GM18951 (cell line): ENCODE results near the gene VTN.

Source experiments
- POLR2A ChIP-seq: IDR thresholded peaks from 4 replicates; pipeline ENCODE4 v1.6.1; 2011; ENCODE audit warnings: mild to moderate bottlenecking; ENCODE audit not compliant: insufficient read length, insufficient read depth; ENCODE audit errors: extremely low read depth
- in situ Hi-C: fragments of 300-500 bp; cut with MboI; formaldehyde crosslinking; loops from one replicate; pipeline ENCODE4 v1.12.0; 2022; ENCODE audit warnings: low sequenced_read_pairs, mixed read lengths, inconsistent platforms; ENCODE audit not compliant: unreplicated experiment

Gene VTN

DNA sequence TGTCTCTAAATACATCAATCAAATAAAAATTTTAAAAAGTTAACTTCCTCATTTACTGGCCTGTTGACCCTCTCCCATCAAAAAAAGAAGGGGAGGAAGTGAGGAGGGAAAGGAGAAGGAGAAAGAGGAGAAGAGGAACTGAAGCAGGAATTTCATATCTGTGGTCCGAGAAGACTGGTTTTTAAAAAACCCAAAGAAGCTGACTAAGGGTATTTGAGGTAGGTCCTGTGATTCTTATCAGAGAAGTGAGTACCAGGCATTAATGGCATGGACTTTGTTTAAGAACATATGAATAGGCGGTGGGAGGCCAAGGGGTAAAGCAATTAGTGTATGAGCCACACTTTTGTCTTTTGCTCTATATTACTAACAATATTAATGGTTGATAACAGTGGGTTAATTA, 33.9 kb upstream of the VTN start:
- TF ChIP-seq POLR2A: no peak
- in situ Hi-C loops: no loop called here

DNA sequence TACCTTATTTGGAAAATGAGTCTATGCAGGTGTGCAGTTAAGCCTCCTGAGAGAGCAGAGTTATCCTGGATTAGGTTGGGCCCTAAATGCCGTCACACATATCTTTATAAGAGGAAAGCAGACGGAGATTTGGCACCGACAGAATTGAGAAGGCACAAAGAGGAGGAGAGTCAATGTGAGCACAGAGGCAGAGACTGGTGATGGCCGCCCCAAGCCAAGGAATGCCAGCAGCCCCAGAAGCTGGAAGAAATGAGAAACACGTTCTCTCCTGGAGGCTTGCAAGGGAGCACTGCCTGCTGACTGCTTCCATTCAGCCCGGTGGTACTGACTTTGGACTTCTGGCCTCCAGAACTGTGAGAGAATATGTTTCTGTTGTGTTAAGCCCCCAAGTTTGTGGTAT, 32.7 kb upstream of the VTN start:
- in situ Hi-C loops: no loop called here
- TF ChIP-seq POLR2A: no peak

DNA sequence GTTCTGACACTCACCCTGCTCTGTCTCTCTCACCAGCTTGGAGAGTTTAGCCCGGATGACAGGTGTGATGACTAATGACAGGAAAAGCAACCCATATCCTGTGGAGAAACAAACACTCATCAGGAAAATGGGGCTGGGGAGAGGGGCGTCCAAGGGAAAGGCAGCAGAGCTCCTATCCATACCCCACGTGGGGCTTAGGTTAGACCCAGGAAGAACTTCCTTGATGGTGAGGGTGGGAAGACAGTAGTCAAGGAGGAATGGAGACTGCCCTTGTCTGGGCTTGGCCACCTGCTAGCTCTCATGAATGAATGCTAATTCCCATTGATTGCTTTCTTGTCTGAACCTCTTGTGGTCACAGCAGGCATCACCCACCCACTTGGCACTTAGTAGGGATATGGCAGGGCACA, 32.1 kb upstream of the VTN start:
- in situ Hi-C loops: no loop called here
- no peak for TF ChIP-seq POLR2A

DNA sequence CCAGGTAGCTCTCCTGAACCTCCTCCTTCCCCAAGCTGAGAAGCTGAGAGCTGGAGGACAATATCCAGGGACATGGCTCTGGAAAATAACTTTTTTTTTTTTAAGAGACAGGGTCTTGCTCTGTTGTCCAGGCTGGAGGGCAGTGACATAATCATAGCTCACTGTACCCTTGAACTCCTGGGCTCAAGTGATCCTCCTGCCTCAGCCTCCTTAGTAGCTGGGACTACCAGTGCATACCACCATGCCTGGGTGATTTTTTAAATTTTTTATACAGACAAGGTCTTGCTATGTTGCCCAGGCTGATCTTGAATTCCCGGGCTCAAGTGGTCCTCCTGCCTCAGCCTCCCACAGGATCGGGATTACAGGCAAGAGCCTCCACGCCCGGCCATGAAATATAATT, 29.7 kb upstream of the VTN start:
- in situ Hi-C loops: no loop called here
- TF ChIP-seq POLR2A: no peak

DNA sequence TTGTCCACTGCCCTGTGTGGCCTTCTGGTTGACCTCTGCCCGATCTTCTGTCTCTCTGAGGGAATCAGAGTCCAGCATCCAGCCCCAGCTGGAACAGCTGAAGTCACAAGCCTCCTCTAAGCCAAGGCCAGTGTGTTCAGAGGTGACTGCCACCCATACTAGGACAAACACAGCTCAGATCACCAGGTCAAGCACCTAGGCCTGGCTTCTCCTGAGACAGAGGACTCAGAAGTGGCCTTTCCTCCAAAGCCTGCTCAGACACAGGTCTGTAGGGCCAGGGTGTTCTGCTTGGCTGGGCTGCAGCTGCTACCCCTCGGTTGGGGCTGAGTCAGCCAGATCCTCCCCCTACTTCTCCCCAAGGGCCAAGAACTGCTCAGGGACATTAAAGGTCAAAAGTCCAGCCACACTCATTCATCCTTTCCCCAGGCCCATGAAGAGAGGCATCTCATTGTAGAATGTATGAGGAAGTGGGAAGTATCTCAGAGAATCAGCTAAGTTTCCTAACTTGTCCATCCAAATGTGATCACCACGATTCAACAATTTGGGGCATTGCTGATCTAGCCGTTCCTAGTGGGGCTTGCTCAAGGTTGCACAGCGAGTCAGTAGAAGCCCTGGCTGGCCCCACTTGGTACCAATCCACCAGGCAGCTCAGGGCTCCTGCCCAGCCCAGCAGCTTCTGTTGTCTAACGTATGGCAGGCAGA, 28.3 kb upstream of the VTN start:
- no peak for TF ChIP-seq POLR2A
- in situ Hi-C loops: no loop called here

DNA sequence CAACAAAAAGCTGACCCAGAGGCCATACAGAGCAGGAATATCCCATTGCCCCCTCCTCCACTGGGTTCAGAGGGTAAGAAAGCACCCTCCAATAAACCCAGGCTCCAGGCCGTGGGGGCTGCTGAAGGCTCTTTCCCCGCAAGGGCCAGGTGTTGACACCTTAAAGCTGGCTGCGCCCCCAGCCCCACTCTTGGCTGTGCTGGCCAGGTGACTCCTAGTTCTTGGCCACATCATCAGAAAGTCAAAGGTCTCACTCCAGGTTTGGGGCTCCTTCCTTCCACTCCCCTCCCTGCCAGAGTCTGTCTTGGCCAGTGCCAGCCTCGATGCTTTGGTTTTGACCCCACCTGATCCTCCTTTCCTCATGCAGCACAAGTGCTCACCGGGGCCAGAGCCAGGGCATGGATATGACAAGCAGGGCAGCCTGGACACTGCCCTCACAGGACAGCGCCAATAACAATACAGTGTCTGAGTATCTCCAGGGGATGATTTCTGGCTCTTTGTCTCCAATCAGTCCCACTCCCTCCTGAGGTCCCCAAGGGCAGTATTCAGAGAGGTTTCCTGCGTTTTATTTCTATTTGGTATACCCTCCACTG, 27.7 kb upstream of the VTN start:
- in situ Hi-C loops: no loop called here
- no peak for TF ChIP-seq POLR2A

DNA sequence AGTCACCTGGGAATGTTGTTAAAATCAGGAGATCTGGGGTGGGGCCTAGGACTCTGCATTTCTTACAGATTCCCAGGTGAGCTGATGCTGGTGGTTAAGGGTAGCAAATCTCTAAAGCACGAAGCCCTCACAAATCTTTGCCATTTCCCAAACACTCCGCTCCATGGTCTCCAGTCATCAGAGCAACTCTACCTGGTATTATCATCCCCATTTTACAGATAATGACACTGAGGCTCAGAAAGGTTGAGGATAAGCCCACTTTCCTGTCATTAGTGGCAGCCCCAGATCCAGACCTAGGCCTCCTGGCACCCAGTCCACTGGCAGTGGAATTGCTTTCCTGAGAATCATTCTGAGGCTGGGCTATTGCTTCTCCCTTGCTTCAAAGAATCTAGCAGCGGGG, 27.2 kb upstream of the VTN start:
- in situ Hi-C loops: no loop called here
- TF ChIP-seq POLR2A: no peak

DNA sequence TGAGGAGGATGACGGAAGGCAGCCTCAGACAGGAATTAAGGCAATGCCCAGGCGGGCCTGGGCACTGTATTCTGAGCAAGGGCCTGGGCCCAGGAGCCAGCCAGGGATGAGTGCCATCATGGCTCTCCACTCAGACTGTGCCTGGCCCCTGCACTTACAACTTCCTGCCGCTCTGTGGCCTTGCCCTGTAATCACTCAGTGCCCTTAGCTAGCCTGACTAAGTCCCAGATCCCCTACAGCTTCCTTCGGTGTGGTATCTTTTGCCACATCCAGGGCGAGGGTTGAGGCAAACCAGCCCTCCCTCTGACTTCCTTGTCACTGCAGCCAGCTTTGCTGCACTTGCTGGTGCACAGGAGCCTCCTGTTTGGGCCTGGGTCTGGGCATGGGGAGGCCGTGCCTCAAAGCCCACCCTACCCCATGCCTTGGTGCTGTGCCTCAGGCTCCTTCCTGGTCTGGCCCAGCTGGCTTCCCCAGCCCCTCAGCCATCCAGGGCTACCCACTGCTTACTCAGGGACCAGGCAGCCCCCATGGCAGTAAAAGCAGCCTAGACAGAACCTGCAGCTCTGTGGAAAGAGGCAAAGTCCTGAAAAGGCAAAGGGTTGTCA, 26.6 kb upstream of the VTN start:
- no peak for TF ChIP-seq POLR2A
- in situ Hi-C loops: no loop called here

DNA sequence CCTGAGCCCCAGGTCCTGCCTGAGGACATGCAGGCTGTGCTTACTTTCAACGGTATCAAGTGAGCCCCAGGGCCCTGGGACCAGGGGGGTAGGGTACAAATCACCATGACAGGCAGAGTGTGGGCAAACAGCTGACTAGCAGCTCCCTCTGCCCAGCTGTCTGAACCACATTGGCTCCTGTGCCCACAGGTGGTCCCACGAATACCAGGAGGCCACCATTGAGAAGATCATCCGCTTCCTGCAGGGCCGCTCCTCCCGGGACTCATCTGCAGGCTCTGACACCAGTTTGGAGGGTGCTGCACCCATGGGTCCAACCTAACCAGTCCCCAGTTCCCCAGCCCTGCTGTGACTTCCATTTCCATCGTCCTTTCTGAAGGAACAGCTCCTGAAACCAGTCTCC, 25.9 kb upstream of the VTN start:
- in situ Hi-C loops: no loop called here
- no peak for TF ChIP-seq POLR2A

DNA sequence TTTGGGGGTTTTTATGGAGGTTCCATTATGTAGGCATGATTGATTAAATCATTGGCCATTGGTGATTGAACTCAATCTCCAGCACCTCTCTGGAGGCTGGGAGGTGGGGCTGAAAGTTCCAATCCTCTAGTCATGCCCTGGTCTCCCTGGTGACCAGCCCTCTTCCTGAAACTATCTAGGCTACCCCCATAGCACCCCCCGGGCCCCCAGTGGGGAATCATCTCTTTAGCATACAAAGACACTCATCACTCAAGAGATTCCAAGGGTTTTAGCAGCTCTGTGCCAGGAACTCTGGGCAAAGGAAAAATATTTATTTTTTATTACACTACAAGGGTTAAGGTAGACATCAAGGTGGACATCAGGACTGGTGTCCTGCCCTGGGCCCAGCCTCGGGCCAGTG, 25.3 kb upstream of the VTN start:
- no peak for TF ChIP-seq POLR2A
- in situ Hi-C loops: no loop called here

DNA sequence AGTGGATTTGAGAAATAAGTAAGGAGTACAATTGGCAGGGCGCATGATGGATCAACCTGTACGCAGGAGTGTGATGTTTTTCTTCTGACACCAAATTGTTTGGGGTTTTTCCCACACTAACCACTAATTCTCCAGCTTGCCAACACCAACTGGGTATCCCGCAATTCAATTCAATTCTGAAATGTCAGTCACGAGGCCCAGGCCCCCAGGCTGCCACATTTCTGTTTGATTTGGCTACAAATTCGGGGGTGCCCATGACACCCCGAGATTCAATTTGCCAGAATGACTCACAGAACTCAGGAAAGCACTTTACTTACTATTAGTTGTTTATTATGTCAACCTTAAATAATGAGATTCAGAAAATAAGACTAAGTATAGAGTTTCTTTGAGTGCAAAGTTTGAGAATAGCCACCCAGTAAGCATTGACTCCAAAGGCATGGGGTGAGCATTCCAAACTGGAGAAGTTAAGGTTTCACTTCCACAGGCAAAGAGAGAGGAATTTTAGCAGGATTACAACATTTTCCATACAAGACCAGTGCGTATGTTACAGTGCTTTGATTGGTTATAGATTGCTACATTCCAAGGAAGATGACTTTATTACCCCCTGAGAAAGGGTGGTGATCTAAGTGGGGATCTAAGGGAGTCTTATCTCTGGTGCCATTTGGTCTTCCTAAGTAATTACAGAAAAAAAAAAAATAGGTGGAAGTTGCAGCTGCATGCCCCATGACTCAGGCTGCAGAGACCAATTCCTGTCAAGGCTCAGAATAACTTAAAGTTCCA, 24.4 kb upstream of the VTN start:
- no peak for TF ChIP-seq POLR2A
- in situ Hi-C loops: no loop called here

DNA sequence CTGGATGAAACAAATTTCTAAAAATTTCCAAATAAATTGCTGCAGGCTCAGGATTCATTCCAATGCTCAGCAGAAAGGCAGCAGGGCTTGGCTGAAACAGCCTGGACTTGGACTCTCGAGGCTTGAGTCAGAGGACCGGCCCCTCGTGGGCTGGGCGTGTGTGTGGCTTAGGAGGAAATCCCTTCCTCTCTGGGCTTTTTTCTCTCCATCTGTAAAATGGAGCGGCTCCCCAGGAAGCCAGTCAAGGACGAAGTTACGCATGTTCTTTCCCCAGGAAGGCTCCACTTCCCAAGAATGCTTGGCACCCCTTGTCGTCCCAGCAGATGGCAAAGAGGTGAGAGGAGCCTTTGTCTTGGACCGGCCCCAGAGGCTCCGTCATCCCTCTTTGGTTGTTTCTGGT, 22.4 kb upstream of the VTN start:
- in situ Hi-C loops: no loop called here
- TF ChIP-seq POLR2A: no peak

DNA sequence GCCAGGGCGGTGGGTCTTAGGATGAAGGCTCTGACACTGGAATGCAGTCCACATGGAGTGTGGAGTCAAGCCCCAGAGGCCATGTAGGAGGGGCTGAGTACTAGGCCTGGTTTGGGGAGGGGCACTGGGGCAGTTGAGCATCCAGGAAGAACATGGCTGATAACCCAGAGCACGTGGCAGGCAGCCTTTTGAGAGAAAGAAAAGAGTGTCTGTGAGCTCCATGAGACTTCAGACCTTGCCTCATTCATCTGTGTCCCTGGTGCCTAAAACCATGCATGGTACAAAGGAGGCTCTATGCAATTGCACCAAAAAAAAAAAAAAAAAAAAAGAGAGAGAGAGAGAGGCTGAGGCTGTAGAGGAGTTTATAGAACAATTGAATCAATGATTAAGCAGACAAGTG, 21.3 kb upstream of the VTN start:
- in situ Hi-C loops: no loop called here

More for the DNA sequence above, 21.3 kb upstream of the VTN start:
- TF ChIP-seq POLR2A: no peak
